ENCODE results near the gene SELENOM.

The SELENOM gene

DNA sequence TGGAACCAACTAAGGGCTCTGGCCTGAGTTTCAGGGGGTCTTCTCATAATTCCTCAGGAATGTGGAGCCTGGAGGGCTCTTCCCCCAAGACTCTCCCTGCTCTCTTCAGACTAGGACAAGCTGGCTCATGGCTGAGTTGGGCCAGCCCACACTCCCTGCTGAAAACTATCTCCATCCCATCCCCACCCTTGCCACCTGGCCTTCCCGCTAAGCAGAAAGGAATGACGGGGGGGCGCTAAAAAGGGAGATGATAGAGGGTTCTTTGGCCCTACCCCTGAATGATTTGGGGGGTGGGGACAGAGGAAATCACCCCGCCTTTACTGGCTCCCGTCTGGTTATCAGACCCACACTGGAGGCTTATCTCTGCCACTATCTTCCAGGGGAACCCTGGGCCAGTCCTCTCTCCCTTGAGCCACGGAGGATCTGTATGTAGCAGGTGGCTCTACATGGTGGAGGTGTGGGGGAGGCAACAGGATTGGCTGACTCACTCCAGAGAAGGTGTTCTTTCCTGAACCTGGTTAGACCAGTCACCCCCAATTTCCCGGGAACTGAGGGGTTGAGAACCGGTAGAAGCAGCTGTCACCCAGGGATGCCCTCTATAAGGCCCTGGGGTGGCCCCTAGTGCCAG is 20.6 kb downstream of the SELENOM start:
- H3K27ac ChIP-seq = peak overlapping the region; percentile 97
- no peak overlapping the region for H3K4me3 ChIP-seq
- TF ChIP-seq Cebpa-rat (IDR thresholded peaks at IDR 0.05) = no peak

DNA sequence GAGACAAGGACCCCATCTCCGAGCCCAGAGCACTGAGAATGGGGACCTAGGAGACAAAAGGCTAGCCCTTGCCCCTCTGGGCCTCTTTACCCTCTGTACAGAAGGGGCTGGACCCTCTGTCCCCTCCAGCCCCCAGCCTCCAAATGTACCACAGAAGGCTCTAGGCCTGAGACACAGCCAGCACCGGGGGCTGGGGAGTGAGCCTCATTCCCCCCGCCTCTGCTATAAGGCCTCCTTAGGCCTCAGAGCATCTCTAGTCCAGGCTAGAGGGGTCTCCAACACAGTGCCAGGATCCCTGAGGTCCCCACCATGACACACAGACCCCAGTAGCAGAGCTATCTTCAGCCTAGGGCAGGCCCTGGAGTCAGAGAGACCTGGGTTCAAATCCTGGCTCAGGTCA is 21.4 kb downstream of the SELENOM start:
- Histone ChIP-seq H3K4me2 (peak overlapping the region; percentile 100), H3K4me1 (peaks cover 77% of the 10 kb centered on the region), H3K4me3 (peak overlapping the region; percentile 81), H3K27ac (peak overlapping the region; percentile 97), H3K36me3 (peaks cover 38% of the 10 kb centered on the region), H3K9ac (peak overlapping the region; percentile 88), H3K9me3 (no peaks in the 10 kb centered on the region), H4K20me1 (peaks cover 15% of the 10 kb centered on the region), H3K27me3 (no peaks in the 10 kb centered on the region)
- no peak for TF ChIP-seq Cebpa-rat (IDR thresholded peaks at IDR 0.05)

More for the DNA sequence above, 20.6 kb downstream of the SELENOM start:
- no peaks in the 10 kb centered on the region for H3K9me3 ChIP-seq
- peak overlapping the region; percentile 100 for H3K4me2 ChIP-seq
- peaks cover 47% of the 10 kb centered on the region for H3K36me3 ChIP-seq
- peaks cover 13% of the 10 kb centered on the region for H4K20me1 ChIP-seq
- H3K4me1 ChIP-seq = peaks cover 78% of the 10 kb centered on the region
- H3K27me3 ChIP-seq = no peaks in the 10 kb centered on the region
- H3K9ac ChIP-seq = peak overlapping the region; percentile 88; the same call in 1 of the 2 replicates

DNA sequence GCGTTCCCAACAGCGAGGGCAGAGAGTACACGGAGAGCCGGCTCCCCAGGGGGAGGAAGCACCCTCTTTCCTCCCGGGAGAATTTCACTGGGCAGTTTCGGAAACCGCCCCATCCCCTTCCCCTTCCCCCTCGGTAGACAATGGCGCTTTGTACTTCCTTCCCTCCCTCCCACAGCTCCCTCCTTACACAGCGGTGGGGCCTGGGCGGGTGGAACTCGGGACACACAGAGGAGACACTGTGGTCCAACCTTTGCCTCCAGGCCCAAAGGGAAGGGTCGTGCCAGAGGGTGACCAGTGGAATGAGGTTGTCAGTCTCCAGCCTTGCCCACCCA is 21.9 kb downstream of the SELENOM start:
- Histone ChIP-seq H3K4me3 (peak overlapping the region; percentile 81), H3K27me3 (no peaks in the 10 kb centered on the region), H3K27ac (peak overlapping the region; percentile 97), H3K9me3 (no peaks in the 10 kb centered on the region), H3K9ac (peak overlapping the region; percentile 88), H4K20me1 (peaks cover 15% of the 10 kb centered on the region), H3K4me2 (peak overlapping the region; percentile 100), H3K36me3 (peaks cover 34% of the 10 kb centered on the region), H3K4me1 (peaks cover 80% of the 10 kb centered on the region)
- TF ChIP-seq Cebpa-rat (IDR thresholded peaks at IDR 0.05) = no peak

DNA sequence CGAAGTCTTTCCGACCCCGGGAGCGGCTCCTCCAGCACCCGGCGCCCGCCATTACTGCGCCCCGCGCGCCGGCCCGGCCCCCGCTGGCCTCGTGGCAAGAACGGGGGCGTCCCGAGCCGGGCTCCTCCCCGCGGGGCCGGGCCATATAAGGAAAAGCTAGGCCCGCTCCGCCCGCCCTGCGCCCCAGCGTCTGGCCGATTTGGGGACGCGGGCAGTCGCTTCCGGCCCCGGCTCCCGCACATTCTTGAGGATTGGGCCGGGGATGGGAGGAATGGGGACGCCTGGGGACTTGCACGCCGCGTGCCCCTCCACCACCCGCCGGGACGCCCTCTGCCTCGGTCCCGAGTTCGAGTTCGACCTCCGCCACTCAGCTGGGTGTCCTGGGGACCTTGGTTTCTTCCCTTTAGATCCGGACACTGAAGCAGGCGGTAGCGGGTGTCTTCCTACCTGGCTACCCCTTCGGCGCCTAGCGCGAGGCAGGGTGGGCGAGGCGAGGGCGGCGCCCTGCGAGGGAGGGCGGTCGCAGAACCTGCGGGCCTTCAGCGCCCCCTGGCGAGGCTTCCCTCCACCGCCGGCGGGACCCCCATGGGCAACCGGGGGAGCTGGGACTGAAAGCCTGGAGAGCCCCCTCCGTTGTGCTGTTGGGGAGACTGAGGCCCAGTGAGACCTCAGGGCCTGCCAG is 22.4 kb downstream of the SELENOM start:
- H3K27ac ChIP-seq = peak overlapping the region; percentile 97
- no peak for TF ChIP-seq Cebpa-rat (IDR thresholded peaks at IDR 0.05)
- H3K27me3 ChIP-seq = no peaks in the 10 kb centered on the region
- peak overlapping the region; percentile 88 for H3K9ac ChIP-seq
- peak overlapping the region; percentile 100 for H3K4me2 ChIP-seq
- H4K20me1 ChIP-seq = peaks cover 15% of the 10 kb centered on the region
- peaks cover 30% of the 10 kb centered on the region for H3K36me3 ChIP-seq
- H3K9me3 ChIP-seq = no peaks in the 10 kb centered on the region
- peak overlapping the region; percentile 81 for H3K4me3 ChIP-seq
- H3K4me1 ChIP-seq = peaks cover 83% of the 10 kb centered on the region

DNA sequence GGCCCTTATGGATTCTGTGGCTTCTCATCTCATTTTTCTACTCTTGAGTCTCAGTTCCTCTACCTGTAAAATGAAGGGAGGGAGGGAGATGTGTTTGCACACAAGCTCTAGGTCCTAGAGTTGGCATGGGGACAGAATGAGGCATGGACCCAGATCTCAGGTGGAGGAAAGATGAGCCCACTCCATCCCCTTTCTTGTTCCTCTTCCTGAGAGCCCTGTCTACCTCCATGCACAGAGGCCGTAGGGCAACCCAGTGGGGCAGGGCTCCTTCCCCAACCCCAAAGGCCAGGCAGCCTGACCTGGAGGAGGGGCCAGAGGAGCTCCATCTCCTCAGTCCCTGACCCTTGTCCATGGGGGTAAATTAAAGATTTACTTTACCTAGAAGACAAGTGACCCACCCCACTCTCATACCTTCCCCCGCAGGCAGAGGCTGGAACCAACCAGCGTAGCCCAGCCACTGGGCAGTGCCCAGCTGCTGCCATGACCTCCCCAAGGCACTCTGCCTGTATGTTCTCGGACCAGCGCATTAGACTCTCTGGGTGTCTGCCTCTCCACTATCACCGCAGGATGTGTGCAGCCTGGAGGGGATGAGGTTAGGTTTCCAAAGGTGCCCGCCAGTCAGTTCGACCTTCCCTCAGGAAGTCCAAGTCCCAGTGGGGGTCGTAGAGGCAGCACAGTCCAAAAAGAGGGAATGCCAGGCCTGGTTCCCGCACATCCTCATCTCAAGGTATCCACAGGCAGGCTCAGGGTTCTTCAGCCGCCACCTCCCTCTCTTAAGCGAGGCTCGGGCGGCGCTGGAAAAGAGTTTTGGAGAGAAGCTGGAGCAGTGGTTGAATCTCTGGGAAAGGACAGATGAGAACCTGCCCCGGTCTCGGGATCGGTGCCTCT is 23.2 kb downstream of the SELENOM start:
- TF ChIP-seq Cebpa-rat (IDR thresholded peaks at IDR 0.05) = no peak
- Histone ChIP-seq H3K36me3 (peaks cover 23% of the 10 kb centered on the region), H3K27ac (peak overlapping the region; percentile 97), H3K9me3 (no peaks in the 10 kb centered on the region), H3K4me1 (peaks cover 76% of the 10 kb centered on the region), H3K4me2 (peak overlapping the region; percentile 100), H3K27me3 (no peaks in the 10 kb centered on the region), H3K9ac (peak overlapping the region; percentile 88), H3K4me3 (peak overlapping the region; percentile 81), H4K20me1 (peaks cover 15% of the 10 kb centered on the region)

DNA sequence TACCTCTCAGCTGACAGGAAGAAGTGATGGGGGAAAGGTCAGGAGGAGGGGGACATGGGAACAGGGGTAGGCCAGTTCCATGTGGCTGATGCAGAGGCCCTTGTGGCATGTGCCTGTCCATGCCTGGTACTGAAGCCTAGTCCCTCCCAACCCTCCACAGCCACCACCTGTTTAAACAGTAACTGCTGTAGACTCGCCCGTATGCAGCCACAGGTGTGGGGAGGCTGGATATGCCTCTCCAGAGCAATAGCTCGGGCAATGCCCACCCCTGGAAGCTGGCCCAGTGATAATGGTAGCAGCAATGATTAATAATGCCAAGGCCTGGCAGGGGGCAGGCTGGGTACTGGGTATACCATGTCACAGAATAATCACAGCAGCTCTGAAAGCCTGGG is 24.0 kb downstream of the SELENOM start:
- no peaks in the 10 kb centered on the region for H3K9me3 ChIP-seq
- H3K27me3 ChIP-seq = no peaks in the 10 kb centered on the region
- peaks cover 70% of the 10 kb centered on the region for H3K4me1 ChIP-seq
- peak overlapping the region; percentile 81 for H3K4me3 ChIP-seq
- H3K36me3 ChIP-seq = peaks cover 16% of the 10 kb centered on the region
- TF ChIP-seq Cebpa-rat (IDR thresholded peaks at IDR 0.05) = no peak
- H3K9ac ChIP-seq = peak overlapping the region; percentile 88
- peaks cover 15% of the 10 kb centered on the region for H4K20me1 ChIP-seq
- H3K27ac ChIP-seq = peak overlapping the region; percentile 97
- peak overlapping the region; percentile 100 for H3K4me2 ChIP-seq

DNA sequence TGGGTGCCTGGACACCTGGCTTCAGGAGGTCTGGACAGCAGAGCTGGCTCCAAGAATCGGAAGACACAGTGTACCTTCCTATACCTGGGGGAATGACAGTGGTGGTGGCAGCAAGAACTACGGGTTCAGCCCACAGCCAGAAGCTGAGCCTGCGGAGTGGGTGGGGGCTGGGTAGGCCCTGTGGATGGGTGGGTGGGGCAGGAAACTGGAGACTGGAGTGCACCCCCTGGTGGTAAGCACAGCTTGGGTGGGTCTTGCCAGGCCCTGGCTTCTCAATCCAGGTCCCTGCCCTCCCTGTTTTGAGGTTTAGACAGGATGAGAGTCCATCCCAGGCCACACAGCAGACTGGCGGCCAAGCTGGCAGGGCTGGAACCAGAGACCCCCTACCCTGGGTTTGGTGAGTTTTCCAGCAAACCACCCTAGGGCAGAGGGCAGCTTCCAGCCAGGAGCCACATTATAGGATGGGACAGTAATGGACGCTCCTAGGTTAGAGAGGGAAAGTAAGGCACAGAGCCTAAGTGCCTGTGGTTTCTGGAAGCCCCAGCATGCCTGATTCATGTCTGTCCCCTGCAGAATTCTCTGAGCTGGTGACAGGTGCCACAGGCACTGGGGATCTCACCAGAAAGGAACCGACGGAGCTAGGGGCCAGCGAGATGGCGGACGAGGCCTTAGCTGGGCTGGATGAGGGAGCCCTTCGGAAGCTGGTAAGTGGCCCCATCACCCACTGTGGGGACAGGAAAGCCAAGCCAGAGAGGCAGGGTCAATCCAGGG is 24.6 kb downstream of the SELENOM start:
- Histone ChIP-seq H3K9ac (peak overlapping the region; percentile 96), H4K20me1 (peaks cover 15% of the 10 kb centered on the region), H3K36me3 (peaks cover 10% of the 10 kb centered on the region), H3K27ac (peak overlapping the region; percentile 97), H3K27me3 (no peaks in the 10 kb centered on the region), H3K4me2 (peak overlapping the region; percentile 100), H3K9me3 (no peaks in the 10 kb centered on the region), H3K4me3 (peak overlapping the region; percentile 85), H3K4me1 (peaks cover 66% of the 10 kb centered on the region)
- no peak for TF ChIP-seq Cebpa-rat (IDR thresholded peaks at IDR 0.05)

DNA sequence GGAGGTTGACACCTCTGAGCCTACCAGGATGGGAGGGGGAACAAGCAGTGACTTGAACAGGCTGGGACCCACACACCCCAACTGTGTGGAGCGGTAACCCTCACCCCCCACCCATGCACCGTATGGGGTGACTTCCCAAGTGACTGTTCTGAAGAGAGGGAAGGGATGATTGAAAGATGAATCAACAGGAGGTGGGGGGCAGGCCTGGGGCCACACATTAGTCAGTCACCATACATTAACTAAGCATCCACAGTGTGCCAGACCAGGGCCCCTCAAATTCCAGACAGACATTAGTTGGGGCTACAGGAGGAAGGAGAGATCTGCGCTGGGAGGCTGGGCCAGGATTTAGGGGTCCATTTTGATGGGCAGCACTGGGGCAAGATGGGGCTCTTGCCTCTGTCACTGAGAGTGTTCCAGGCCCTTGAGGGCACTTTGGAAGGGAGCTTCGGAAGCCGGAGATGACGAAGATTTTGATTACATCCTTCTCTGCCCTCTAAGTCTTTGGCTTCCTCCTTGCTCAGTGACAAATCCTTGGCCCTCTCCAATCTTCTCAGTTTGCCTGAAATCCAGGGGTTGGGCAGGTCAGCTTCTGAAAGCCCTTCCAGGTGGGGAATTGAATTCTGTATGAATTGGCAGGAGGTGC is 25.3 kb downstream of the SELENOM start:
- peak overlapping the region; percentile 85 for H3K4me3 ChIP-seq
- no peak for TF ChIP-seq Cebpa-rat (IDR thresholded peaks at IDR 0.05)
- peaks cover 3% of the 10 kb centered on the region for H3K36me3 ChIP-seq
- no peaks in the 10 kb centered on the region for H3K9me3 ChIP-seq
- peak overlapping the region; percentile 96 for H3K9ac ChIP-seq
- peaks cover 59% of the 10 kb centered on the region for H3K4me1 ChIP-seq
- H3K27me3 ChIP-seq = no peaks in the 10 kb centered on the region
- H4K20me1 ChIP-seq = peaks cover 15% of the 10 kb centered on the region
- peak overlapping the region; percentile 97 for H3K27ac ChIP-seq
- H3K4me2 ChIP-seq = peak overlapping the region; percentile 100
